KMS-11 (cell line): ENCODE data around the gene CPVL.

Experiments used
- H2AFZ ChIP-seq: fragments of 200-600 bp; sonication (generic); 2 replicates; pipeline ENCODE4 v1.6.1; 2016; ENCODE audit warnings: antibody characterized with exemption, mixed run types, low read depth
- H3K27ac ChIP-seq: fragments of 200-600 bp; sonication (generic); 2 replicates; pipeline ENCODE4 v1.6.1; 2016; ENCODE audit warnings: mild to moderate bottlenecking, mixed run types
- H3K27me3 ChIP-seq: fragments of 200-600 bp; sonication (generic); 2 replicates; pipeline ENCODE4 v1.6.1; 2017; ENCODE audit warnings: mild to moderate bottlenecking, low read depth, mixed run types, moderate library complexity; ENCODE audit not compliant: insufficient read depth
- H3K36me3 ChIP-seq: fragments of 200-600 bp; sonication (generic); 2 replicates; pipeline ENCODE4 v1.6.1; 2017; ENCODE audit warnings: mild to moderate bottlenecking, mixed run types; ENCODE audit not compliant: insufficient read depth
- H3K4me1 ChIP-seq: fragments of 200-600 bp; sonication (generic); 2 replicates; pipeline ENCODE4 v1.6.1; 2016; ENCODE audit warnings: mild to moderate bottlenecking, low read depth, mixed run types; ENCODE audit not compliant: poor library complexity, severe bottlenecking
- H3K4me2 ChIP-seq: fragments of 200-600 bp; sonication (generic); 2 replicates; pipeline ENCODE4 v1.7.0; 2016; ENCODE audit warnings: mild to moderate bottlenecking, mixed run types
- H3K4me3 ChIP-seq: fragments of 200-600 bp; sonication (generic); IDR thresholded peaks from 2 replicates; pipeline ENCODE4 v1.6.1; 2017; ENCODE audit warnings: low read depth, low read length, mixed read lengths; ENCODE audit not compliant: insufficient read depth
- H3K79me2 ChIP-seq: fragments of 200-600 bp; sonication (generic); 2 replicates; pipeline ENCODE4 v1.6.1; 2016; ENCODE audit warnings: low read depth, mixed run types; ENCODE audit not compliant: insufficient read depth
- H3K9ac ChIP-seq: fragments of 200-600 bp; sonication (generic); 2 replicates; pipeline ENCODE4 v1.6.1; 2016; ENCODE audit warnings: mild to moderate bottlenecking, mixed run types
- H4K20me1 ChIP-seq: fragments of 200-600 bp; sonication (generic); 2 replicates; pipeline ENCODE4 v1.6.1; 2016; ENCODE audit warnings: mild to moderate bottlenecking, mixed run types; ENCODE audit not compliant: insufficient read depth
- CTCF ChIP-seq: fragments of 200-600 bp; sonication (generic); conservative IDR thresholded peaks from 2 replicates; pipeline ENCODE4 v1.6.1; 2017; ENCODE audit warnings: low read depth, mild to moderate bottlenecking, antibody characterized with exemption, low read length, moderate library complexity, mixed read lengths

The CPVL gene

GRCh38 chr7:28990200-28990960, 156.0 kb downstream of the CPVL start:
- no peak overlapping the region for H2AFZ ChIP-seq
- no peak overlapping the region for H3K4me3 ChIP-seq
- no peak for TF ChIP-seq CTCF
- H4K20me1 ChIP-seq = no peaks in the 10 kb centered on the region
- no peak overlapping the region for H3K9ac ChIP-seq
- H3K4me2 ChIP-seq = no peak overlapping the region
- H3K27me3 ChIP-seq = no peaks in the 10 kb centered on the region
- H3K27ac ChIP-seq = no peak overlapping the region
- no peaks in the 10 kb centered on the region; the same call in 1 of the 2 replicates for H3K36me3 ChIP-seq
- H3K79me2 ChIP-seq = no peaks in the 10 kb centered on the region
- H3K4me1 ChIP-seq = no peaks in the 10 kb centered on the region

- TF ChIP-seq CTCF = no peak
- no peak overlapping the region for H2AFZ ChIP-seq
- H3K9ac ChIP-seq = no peak overlapping the region
- H3K4me1 ChIP-seq = peaks cover 5% of the 10 kb centered on the region
- no peaks in the 10 kb centered on the region for H4K20me1 ChIP-seq
- no peaks in the 10 kb centered on the region for H3K79me2 ChIP-seq
- no peak overlapping the region for H3K4me3 ChIP-seq
- no peaks in the 10 kb centered on the region for H3K27me3 ChIP-seq
- no peaks in the 10 kb centered on the region; the same call in 1 of the 2 replicates for H3K36me3 ChIP-seq
- H3K4me2 ChIP-seq = no peak overlapping the region
- H3K27ac ChIP-seq = no peak overlapping the region
Observed at GRCh38 chr7:28989211-28989980, 156.9 kb downstream of the CPVL start.

GRCh38 chr7:28988810-28989209, 157.5 kb downstream of the CPVL start:
- H3K4me1 ChIP-seq = peaks cover 6% of the 10 kb centered on the region
- no peak for TF ChIP-seq CTCF

GRCh38 chr7:28988091-28988490, 158.2 kb downstream of the CPVL start:
- TF ChIP-seq CTCF = no peak
- H3K27ac ChIP-seq = no peak overlapping the region
- H4K20me1 ChIP-seq = no peaks in the 10 kb centered on the region
- no peak overlapping the region for H3K4me3 ChIP-seq
- H2AFZ ChIP-seq = no peak overlapping the region
- H3K9ac ChIP-seq = no peak overlapping the region
- H3K4me1 ChIP-seq = peaks cover 6% of the 10 kb centered on the region
- no peaks in the 10 kb centered on the region for H3K27me3 ChIP-seq
- H3K36me3 ChIP-seq = no peaks in the 10 kb centered on the region
- H3K4me2 ChIP-seq = no peak overlapping the region
- H3K79me2 ChIP-seq = no peaks in the 10 kb centered on the region

More at GRCh38 chr7:28988810-28989209, 157.5 kb downstream of the CPVL start:
- H3K79me2 ChIP-seq = no peaks in the 10 kb centered on the region
- H3K4me3 ChIP-seq = no peak overlapping the region
- H3K9ac ChIP-seq = no peak overlapping the region
- no peaks in the 10 kb centered on the region for H4K20me1 ChIP-seq
- H3K27me3 ChIP-seq = no peaks in the 10 kb centered on the region
- no peak overlapping the region for H3K27ac ChIP-seq
- no peak overlapping the region for H3K4me2 ChIP-seq
- H2AFZ ChIP-seq = no peak overlapping the region
- no peaks in the 10 kb centered on the region for H3K36me3 ChIP-seq
